Hepatocyte (in vitro differentiated cells): ENCODE measurements around the gene SND1.

Source experiments
- EZH2 ChIP-seq: fragments of 200-600 bp; sonication (generic); IDR thresholded peaks from 2 replicates; pipeline ENCODE4 v1.6.1; 2016; ENCODE audit warnings: antibody characterized with exemption, mild to moderate bottlenecking, borderline replicate concordance
- EZH2phosphoT487 ChIP-seq: fragments of 200-600 bp; sonication (generic); IDR thresholded peaks from one replicate; pipeline ENCODE4 v1.6.1; 2018; ENCODE audit warnings: antibody characterized with exemption, mild to moderate bottlenecking, low read depth, moderate library complexity; ENCODE audit not compliant: unreplicated experiment, severe bottlenecking
- TF ChIP-seq, protein P1 (sequence below): fragments of 200-600 bp; sonication (generic); IDR thresholded peaks from 2 replicates; pipeline ENCODE4 v1.5.1; 2016; ENCODE audit warnings: antibody characterized with exemption, mild to moderate bottlenecking; ENCODE audit not compliant: poor library complexity

DNA sequence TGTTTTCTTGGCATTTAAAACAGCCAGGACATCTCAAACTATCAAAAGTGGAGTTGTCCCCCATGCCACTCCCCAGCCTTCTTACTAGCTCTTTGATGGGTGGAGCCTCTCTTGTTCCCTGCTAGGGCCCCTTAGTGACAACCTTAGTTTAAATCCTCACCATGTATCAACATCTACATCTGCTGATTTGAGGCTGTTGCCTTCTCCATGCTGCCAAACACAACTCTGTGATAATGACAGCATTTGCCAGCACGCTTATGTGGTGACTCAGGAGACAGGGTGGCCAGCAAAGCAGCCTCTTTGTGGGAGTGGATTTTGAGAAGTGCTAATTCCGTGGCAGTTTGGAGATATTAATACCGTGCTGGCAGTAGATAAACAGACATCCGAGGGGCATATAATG lies 233.8 kb downstream of the SND1 start:
- TF ChIP-seq, protein P1, sequence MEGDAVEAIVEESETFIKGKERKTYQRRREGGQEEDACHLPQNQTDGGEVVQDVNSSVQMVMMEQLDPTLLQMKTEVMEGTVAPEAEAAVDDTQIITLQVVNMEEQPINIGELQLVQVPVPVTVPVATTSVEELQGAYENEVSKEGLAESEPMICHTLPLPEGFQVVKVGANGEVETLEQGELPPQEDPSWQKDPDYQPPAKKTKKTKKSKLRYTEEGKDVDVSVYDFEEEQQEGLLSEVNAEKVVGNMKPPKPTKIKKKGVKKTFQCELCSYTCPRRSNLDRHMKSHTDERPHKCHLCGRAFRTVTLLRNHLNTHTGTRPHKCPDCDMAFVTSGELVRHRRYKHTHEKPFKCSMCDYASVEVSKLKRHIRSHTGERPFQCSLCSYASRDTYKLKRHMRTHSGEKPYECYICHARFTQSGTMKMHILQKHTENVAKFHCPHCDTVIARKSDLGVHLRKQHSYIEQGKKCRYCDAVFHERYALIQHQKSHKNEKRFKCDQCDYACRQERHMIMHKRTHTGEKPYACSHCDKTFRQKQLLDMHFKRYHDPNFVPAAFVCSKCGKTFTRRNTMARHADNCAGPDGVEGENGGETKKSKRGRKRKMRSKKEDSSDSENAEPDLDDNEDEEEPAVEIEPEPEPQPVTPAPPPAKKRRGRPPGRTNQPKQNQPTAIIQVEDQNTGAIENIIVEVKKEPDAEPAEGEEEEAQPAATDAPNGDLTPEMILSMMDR: no peak
- TF ChIP-seq EZH2 (no peak), EZH2phosphoT487 (no peak)
